Lower leg skin (tissue), 4 donors: Measurements from ENCODE around the gene CABLES1. TPM values are rescaled to one million over a fixed set of nuclear protein-coding genes. Genes with fewer than 3 reads are reported as not detected.
"Not testable (repeated sequence)": the region's sequence is repeated elsewhere in the genome, so short reads cannot be mapped to it uniquely, and the experiment has no call there.

Source experiments
- DNase-seq, 2 donors: peaks; one replicate each; pipeline ENCODE4 v3.0.0-alpha.2; 2019; ENCODE audit warnings: low spot score in 2 of 2
- H3K4me3 ChIP-seq: fragments of 200-600 bp; sonication (generic); 2 replicates; pipeline ENCODE4 v1.5.1; 2017; ENCODE audit warnings: mild to moderate bottlenecking, low read depth; ENCODE audit not compliant: poor library complexity, severe bottlenecking
- POLR2A ChIP-seq, 2 donors: fragments of 450-650 bp; IDR thresholded peaks; one replicate each; pipeline ENCODE4 v1.6.1; 2016 to 2017; ENCODE audit warnings: antibody characterized with exemption in 2 of 2, mild to moderate bottlenecking in 1 of 2, moderate library complexity in 1 of 2
- WGBS, 2 donors: methylation state at CpG; one replicate each; pipeline ENCODE4 v1.1.5; 2018; 5-methylcytosine and 5-hydroxymethylcytosine counted together
- intact Hi-C: fragments of 100-400 bp; cut with DNase I; formaldehyde crosslinking; loops from one replicate; pipeline ENCODE4 v1.15.0; 2023; ENCODE audit warnings: low total_unique reads
- total RNA-seq, 4 donors: library from RNA; depleted of rRNA; stranded (reverse); fragments of >200 nt; gene quantifications; one replicate each; pipeline ENCODE4 v1.1.0, GENCODE V29; 2016
- TF ChIP-seq, protein P1 (sequence below), 3 donors: fragments of 450-650 bp; IDR thresholded peaks; one replicate each; pipeline ENCODE4 v1.5.1; 2016; ENCODE audit warnings: antibody characterized with exemption in 3 of 3, mild to moderate bottlenecking in 3 of 3, moderate library complexity in 2 of 3

CABLES1 gene
- total RNA-seq, 4 donors from 2014 or later = 15.0 to 52.5 (median 27.5) TPM

GRCh38 chr18:23238651-23239349, 103.5 kb downstream of the CABLES1 start:
- H3K4me3 ChIP-seq = no peak overlapping the region
- no peak for DNase-seq
- intact Hi-C loops = loop anchor here (10.0 kb wide), 1 partner anchor 104 kb away; the partner anchor contains the start of gene CABLES1
- 69 to 72% methylated on average over 12 of the region's 12 CpGs for WGBS, 2 donors
- TF ChIP-seq POLR2A (IDR thresholded peaks at IDR 0.05) = no peak
- TF ChIP-seq, protein P1, sequence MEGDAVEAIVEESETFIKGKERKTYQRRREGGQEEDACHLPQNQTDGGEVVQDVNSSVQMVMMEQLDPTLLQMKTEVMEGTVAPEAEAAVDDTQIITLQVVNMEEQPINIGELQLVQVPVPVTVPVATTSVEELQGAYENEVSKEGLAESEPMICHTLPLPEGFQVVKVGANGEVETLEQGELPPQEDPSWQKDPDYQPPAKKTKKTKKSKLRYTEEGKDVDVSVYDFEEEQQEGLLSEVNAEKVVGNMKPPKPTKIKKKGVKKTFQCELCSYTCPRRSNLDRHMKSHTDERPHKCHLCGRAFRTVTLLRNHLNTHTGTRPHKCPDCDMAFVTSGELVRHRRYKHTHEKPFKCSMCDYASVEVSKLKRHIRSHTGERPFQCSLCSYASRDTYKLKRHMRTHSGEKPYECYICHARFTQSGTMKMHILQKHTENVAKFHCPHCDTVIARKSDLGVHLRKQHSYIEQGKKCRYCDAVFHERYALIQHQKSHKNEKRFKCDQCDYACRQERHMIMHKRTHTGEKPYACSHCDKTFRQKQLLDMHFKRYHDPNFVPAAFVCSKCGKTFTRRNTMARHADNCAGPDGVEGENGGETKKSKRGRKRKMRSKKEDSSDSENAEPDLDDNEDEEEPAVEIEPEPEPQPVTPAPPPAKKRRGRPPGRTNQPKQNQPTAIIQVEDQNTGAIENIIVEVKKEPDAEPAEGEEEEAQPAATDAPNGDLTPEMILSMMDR (IDR thresholded peaks at IDR 0.05) = no peak

DNA sequence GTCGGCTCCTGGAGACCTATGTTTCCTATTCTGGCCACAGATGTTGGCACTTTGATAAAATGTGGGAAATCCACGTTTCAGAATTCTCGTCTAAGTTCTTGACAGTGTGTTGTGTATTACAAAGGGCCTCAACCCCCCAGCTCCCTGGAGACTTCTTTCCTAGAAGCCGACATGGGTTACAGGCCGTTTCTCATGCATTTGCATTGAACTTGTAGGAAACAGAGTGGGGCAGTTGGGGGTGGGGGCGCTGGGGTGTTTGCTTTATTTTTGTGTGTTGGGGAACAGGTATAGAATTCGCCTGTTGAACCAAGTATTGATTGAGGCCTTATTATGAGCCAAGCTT, 104.0 kb downstream of the CABLES1 start:
- 85 to 98% methylated on average over 7 of the region's 7 CpGs for whole genome bisulfite sequencing, 2 donors
- TF ChIP-seq POLR2A (IDR thresholded peaks at IDR 0.05) = no peak
- TF ChIP-seq, protein P1 (IDR thresholded peaks at IDR 0.05) = no peak

DNA sequence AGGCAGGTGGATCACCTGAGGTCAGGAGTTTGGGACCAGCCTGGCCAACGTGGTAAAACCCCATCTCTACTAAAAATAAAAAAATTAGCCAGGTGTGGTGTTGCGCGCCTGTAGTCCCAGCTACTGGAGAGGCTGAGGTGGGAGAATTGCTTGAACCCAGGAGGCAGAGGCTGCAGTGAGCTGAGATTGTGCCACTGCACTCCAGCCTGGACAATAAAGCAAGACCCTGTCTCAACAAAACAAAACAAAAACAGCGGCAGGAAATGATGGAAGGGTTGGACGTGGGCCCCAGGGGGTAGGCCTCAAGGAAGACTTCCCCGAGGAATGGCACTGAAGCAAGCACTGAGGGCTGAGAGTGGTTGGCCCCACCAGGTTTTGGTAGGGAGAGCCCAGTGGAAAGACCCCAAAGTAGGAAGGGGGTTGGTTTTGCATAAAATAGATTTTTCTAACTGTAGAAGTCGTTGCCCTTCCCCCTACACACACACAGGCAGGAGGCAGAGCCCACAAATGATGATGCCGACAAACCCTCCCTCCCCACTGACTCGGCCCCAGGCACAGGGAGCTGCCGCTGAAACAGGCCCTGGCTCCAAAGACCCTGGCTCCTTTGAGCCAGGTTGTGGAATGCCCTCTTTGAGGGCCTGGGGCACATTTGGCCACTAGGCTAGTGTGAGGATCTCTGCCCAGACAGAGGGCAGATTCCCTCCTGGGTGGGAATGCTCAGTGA, 104.8 kb downstream of the CABLES1 start:
- TF ChIP-seq, protein P1 (IDR thresholded peaks at IDR 0.05) = no peak
- no peak for TF ChIP-seq POLR2A (IDR thresholded peaks at IDR 0.05)
- no peak overlapping the region for H3K4me3 ChIP-seq
- DNase-seq = no peak
- whole genome bisulfite sequencing, 2 donors = 87 to 89% methylated on average over 10 of the region's 10 CpGs
- intact Hi-C loops = loop anchor here (10.0 kb wide), 1 partner anchor 105 kb away; the partner anchor contains the start of gene CABLES1

More for the DNA sequence above, 104.0 kb downstream of the CABLES1 start:
- no peak for DNase-seq
- intact Hi-C loops = loop anchor here (10.0 kb wide), 1 partner anchor 105 kb away; the partner anchor contains the start of gene CABLES1
- H3K4me3 ChIP-seq = no peak overlapping the region

DNA sequence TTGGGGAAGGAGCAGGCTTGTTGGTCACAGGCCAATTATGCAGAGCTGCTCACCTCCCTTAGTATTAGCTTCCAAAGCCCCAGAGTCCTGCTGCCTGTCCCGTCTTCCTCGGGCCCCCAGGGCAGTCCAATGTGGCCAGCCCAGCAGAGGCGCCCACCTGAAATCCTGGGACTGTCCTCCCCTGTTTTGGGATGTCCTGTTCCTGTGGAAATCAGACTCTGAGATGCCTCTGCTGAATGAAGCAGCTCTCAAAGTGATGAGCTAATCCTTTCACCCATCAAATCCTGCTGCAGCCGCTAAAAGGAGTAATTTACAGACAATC, 105.3 kb downstream of the CABLES1 start:
- TF ChIP-seq, protein P1 (IDR thresholded peaks at IDR 0.05) = no peak
- no peak for TF ChIP-seq POLR2A (IDR thresholded peaks at IDR 0.05)
- 70 to 77% methylated on average over 4 of the region's 4 CpGs for WGBS, 2 donors
- intact Hi-C loops = no loop called here
- DNase-seq = no peak
- H3K4me3 ChIP-seq = no peak overlapping the region

- H3K4me3 ChIP-seq, DNase-seq, intact Hi-C loops: not testable (repeated sequence)
- WGBS, 2 donors = 83 to 85% methylated on average over 11 of the region's 11 CpGs
Measured at GRCh38 chr18:23241833-23242496, 106.7 kb downstream of the CABLES1 start.

DNA sequence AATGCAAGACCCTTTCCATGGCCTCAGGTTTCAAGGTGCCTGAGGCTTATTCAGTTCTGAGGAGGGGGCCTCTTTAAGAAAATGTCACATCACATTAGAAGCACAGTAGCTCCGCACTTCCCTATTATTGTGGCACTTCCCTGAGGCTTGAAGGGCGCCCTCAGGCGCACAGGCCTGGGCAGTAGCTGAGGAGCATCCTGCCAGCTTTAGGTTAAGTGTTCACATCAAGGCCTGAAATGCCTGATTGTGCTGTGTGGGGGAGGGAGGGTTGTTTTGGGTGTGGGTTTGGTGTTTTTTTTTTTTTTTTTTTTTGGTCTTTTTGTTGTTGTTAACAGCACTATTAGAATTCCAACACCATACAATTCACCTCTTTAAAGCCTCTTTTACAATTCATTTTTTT, 107.9 kb downstream of the CABLES1 start:
- TF ChIP-seq, protein P1 (IDR thresholded peaks at IDR 0.05) = no peak
- no peak for TF ChIP-seq POLR2A (IDR thresholded peaks at IDR 0.05)
- no peak for DNase-seq
- no peak overlapping the region for H3K4me3 ChIP-seq
- intact Hi-C loops = no loop called here
- WGBS, 2 donors = 78 to 79% methylated on average over 3 of the region's 3 CpGs
